RCC 7860 (cell line): ENCODE results near the gene CD320.
"Not testable (repeated sequence)": the region's sequence is repeated elsewhere in the genome, so short reads cannot be mapped to it uniquely, and the experiment has no call there.

Experiments used
- DNase-seq: peaks from one replicate; pipeline ENCODE4 v3.0.0-alpha.2; 2015; ENCODE audit warnings: low spot score
- FAIRE-seq: peaks from 2 replicates; lab custom pipeline; 2012; peaks lifted over from hg19 to GRCh38; lab: Jason Lieb, UNC

Gene CD320

DNA sequence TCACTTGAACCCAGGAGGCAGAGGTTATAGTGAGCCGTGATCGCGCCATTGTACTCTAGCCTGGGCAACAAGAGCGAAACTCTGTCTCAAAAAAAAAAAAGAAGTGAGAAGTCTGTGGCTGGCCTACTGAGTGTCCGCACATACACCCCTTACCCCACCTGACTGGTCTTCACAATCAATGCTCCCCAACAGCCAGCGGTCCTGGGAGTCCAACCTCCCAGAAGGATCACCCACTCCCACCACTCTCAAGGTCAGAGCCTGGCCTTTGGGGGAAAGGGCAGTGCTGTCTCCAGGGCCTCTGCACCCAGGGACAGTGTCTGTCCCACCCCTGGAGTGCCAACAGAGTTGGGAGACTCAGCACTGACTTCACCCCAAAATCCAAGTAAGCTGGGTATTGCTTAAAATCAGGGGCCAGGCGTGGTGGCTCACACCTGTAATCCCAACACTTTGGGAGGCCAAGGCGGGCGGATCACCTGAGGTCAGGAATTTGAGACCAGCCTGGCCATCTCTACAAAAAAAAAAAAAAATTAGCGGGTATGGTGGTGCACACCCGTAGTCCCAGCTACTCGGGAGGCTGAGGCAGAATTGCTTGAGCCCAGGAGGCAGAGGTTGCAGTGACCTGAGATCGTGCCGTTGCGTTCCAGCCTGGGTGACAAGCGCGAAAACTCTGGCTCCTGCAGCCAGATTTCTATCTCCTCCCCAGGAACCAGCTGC is 2.3 kb upstream of the CD320 start:
- DNase-seq (no peak), FAIRE-seq (no peak)

GRCh38 chr19:8308891-8309291 is 733 bp upstream of the CD320 start:
- DNase-seq: no peak

GRCh38 chr19:8307400-8307964 is 676 bp downstream of the CD320 start:
- FAIRE-seq (no peak), DNase-seq (no peak)

More at GRCh38 chr19:8308891-8309291, 733 bp upstream of the CD320 start:
- FAIRE-seq: no peak

DNA sequence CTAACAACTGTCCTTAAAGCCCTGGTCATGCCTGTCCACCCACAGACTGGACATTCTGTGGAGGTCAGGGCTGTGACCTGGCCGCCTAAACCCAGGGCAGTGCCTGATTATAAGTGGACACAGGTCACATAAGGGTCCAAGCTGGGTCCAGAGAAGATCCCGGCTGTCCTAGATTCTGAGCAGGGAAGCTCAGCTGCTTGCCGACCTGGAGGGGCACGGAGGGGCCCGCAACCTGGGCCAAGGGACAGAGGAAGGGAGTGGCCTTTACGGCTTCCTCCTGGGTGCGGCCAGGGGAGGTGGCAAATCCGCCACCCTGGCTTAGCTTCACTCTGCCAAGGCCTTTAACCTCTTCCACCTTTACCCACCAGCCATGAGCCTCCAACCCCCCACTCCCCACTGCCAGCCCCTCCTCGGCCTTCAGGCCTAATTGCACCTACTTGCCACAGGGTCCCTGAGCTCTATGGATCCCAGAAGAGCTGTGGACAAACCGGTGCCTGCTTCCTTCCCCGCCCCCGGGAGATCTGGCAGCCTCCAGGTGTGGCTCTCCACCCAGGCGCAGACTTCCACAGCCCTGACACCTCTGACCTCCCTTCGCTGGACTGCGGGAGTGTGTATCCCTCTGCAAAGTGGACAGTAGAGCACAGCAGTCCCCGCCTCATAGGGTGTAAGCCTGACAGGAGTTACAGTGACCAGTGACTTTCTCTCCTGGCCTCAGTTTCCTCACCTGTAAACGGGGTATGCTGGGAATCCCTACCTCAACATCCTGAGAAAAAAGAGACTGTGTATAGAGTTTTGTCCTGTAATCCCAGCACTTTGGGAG is 1.7 kb downstream of the CD320 start:
- FAIRE-seq (no peak), DNase-seq (no peak)

DNA sequence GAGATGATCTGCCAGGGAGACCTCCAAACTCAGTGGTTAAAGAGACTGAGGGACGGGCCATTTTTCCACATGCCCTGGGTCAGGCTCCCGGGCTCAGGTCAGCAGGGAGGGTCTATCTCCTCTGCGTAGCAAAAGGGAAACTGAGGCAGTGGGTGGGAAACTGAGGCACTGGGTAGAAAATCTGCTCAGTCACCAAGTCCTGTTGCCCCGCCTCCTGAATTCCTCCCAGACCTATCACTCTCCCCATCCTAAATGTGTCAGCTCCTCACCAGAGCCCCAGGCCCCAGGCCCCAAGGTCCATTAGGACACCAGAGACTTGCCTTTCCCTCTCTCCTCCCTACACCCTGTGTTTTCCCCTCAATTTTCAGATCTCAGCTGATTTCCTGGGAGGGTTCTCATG is 2.4 kb downstream of the CD320 start:
- FAIRE-seq: no peak
- DNase-seq: no peak

DNA sequence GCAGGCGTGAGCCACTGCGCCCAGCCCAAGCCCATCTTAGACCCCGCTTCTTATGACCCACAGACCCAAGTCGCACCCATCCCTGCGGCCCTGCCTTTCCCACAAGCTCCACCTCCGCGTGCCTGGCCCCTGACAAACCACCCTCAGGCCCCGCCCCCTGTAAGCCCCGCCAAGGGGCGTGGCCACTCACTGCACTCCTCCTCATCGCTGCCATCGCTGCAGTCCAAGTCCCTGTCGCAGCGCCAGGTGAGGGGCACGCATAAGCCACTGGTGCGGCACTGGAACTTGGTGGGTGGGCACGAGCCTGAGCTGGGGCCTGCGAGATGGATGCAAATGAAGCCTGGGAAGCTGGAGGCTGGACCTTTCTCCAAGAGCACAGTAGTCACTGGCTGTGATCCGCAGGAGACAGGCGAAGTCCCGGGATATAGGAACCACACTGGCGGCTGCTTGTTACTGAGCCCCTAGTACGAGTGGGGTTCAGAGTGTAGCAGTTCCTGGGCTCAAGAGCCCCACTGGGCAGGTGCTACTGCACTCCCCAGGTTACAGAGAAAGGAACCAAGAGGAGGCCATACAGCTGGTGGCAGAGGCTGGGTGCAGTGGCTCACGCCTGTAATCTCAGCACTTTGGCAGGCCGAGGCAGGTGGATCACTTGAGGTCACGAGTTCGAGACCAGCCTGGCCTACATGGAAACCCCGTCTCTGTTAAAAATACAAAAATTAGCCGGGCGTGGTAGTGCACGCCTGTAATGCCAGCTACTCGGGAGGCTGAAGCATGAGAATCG is 3.1 kb downstream of the CD320 start:
- FAIRE-seq (no peak), DNase-seq (no peak)

DNA sequence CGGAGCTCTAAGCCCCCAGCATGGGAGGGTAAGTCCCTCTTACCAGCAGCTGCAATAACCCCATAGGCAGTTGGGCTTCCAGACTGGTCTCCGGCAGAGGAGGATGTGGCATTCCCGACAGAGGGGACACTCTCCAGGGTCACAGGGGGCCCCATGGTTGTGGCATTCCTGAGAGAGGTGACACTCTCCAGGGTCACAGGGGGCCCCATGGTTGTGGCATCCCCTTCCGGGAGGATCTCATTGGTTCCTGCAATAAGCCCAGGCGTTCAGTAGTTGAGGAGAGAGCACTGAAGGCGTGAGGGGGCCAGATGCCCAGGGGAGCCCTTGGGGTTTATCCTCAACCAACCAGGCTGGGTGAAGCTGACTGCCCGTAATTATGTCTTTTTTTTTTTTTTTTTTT is 5.4 kb downstream of the CD320 start:
- DNase-seq (no peak), FAIRE-seq (no peak)

DNA sequence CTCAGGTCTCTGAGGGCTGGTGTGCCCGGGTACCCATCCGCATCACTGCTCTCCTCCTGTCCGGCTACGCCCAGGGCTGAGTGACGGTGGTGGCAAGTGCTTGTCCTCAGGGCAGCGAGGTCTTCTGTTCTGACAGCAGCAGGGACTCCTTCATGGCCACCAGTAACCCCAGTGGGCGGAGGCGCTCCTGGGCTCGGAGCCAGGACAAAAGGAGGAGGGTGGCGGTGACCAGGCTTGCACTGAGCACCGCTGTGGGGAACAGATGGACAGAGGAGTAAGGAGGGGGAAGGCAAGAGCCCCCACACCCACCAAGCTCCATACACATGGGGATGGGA is 5.8 kb downstream of the CD320 start:
- no peak for DNase-seq
- FAIRE-seq: no peak

DNA sequence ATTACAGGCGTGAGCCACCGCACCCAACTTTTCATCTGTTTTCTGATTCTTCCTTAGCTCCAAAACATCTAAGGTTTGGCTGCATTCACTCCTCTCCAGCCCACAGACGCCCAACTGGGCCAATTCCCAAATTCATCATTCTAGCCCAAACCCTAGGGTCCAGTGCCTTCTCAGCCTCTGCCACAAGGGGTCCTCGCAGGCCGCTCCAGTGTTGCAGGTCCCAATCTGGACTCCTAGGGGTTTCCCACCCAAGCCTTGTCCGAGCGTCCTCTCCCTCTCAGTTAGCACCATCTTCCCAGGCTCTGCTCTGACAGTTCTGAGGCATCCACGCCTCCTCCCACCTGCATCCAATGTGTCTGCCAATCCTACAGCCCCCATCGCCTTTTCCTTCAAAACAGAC is 16.8 kb downstream of the CD320 start:
- not testable (repeated sequence) for DNase-seq, FAIRE-seq

DNA sequence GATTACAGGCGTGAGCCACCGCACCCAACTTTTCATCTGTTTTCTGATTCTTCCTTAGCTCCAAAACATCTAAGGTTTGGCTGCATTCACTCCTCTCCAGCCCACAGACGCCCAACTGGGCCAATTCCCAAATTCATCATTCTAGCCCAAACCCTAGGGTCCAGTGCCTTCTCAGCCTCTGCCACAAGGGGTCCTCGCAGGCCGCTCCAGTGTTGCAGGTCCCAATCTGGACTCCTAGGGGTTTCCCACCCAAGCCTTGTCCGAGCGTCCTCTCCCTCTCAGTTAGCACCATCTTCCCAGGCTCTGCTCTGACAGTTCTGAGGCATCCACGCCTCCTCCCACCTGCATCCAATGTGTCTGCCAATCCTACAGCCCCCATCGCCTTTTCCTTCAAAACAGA is 31.6 kb downstream of the CD320 start:
- FAIRE-seq, DNase-seq: not testable (repeated sequence)

DNA sequence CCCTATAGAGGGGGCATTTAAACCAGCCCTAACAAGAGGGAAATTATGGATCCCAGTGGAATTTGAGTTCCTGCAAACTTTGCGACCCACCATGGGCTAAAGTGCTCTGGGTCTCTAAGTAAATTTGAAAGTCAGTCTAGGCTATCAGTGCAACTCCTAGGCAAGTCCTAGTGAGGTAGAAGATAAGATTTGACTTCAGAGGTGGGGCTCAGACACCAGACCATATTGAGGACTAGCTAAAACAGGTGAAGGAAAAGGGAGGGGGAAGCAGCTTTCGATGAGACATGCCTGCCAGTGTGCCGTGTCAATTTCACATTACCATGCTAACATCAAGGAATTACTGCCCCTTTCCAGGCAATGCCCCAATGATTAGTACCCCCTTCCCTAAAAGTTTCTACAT is 38.4 kb downstream of the CD320 start:
- DNase-seq (no peak), FAIRE-seq (no peak)

GRCh38 chr19:8265872-8266271 is 42.3 kb downstream of the CD320 start:
- FAIRE-seq: no peak
- DNase-seq: no peak

DNA sequence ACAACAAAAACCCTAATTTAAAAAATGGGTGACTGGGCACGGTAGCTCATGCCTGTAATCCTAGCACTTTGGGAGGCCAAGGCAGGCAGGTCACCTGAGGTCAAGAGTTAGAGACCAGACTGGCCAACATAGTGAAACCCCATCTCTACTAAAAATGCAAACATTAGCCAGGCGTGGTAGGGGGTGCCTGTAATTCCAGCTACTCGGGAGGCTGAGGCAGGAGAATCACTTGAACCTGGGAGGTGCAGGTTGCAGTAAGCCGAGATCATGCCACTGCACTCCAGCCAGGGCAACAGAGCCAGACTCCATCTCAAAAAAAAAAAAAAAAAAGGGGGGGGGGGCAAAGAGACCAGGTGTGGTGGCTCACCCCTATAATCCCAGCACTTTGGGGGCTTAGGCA is 43.9 kb downstream of the CD320 start:
- not testable (repeated sequence) for FAIRE-seq, DNase-seq

- DNase-seq: no peak
- no peak for FAIRE-seq
Observed at GRCh38 chr19:8262431-8262830, 45.7 kb downstream of the CD320 start.

DNA sequence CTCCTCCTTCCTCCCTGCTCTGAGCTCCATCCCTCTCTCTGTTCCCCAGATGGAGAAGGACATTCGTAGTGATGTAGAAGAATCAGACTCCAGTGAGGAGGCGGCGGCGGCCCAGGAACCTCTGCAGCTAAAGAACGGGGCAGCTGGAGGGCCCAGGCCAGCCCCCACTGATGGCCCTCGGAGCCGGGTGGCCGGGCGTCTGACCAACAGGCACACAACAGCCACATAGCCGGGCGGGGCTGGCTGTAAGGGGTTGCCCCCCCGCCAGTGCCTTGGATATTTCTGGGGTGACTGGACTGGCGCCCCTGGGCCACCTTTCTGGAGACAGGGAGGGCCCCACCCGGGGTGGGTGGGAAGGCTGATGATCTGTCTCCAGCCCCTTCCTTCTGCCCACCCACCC is 46.3 kb downstream of the CD320 start:
- DNase-seq: no peak
- no peak for FAIRE-seq

DNA sequence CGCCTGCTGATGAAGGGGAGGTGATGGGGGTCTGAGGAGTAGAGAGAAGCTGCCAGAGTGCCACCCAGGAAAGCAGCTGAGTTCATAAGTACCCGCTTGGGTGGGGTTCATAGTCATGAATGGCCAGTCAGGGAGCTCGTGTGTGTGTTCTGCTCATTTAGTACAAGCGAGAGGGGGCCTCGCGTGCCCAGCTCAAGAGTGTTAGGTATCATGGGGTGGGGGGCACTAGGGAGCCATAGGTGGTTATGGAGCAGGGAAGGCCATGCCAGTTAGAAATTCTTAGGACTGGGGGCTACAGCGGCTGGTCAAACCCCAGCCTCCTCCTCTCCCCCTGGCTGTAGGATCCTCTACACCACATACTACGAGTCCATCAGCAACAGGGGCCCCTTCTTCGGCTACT is 46.8 kb downstream of the CD320 start:
- no peak for FAIRE-seq

DNA sequence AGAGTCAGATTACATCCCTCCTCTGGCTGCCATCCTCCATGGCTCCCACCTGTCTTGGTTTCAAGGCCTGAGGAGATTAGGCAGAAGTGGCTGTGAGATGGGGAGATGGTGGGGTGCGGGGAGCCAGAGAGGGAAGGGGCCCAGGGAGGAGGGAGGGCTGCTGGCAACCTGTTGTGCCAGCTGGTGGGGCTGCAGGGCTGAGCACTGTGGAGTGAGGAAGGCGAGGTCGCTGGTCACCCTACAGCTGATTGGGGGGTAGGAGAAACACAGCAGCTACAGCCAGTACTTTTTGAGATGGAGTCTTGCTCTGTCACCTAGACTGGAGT is 48.3 kb downstream of the CD320 start:
- FAIRE-seq: no peak

More for the DNA sequence above, 46.8 kb downstream of the CD320 start:
- DNase-seq: no peak

DNA sequence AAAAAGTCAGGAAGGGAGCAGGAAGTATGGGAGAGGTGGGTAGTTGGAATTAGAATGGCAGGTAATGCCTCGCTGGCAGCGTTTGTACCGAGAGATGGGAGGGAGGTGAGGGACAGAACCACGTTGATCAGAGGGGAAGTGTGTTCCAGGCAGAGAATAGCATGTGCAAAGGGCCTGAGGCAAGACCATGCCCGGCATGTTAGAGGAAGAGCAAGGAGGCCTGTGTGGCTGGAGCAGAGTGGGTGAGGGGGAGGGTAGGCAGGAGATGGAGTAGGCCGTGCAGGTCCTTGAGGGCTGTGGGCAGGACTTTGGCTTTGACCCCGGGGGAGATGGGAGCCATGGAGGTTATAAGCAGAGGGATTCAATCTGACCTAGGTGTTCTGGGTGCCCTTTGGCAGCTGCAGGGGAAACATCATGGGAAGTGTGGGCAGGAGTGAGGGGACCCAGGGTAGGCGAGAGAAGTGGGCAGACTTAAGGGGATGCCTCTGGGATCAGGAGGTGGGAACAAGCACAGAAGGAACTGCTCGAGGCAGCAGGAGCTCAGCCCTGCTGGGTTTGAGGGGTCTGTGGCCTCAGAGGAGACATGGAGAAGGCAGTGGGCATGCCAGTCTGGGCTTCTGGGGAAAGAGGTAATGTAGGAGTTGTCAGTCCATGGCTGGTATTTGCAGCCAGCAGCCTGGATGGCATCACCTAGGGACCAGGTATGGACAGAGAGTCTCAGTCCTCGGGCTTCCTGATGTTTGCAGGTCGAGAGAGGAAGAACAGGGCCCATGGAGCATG is 48.8 kb downstream of the CD320 start:
- no peak for DNase-seq

More for the DNA sequence above, 48.3 kb downstream of the CD320 start:
- no peak for DNase-seq

GRCh38 chr19:8257052-8257443 is 51.1 kb downstream of the CD320 start:
- FAIRE-seq (no peak), DNase-seq (no peak)

More for the DNA sequence above, 48.8 kb downstream of the CD320 start:
- FAIRE-seq: no peak

GRCh38 chr19:8256276-8257051 is 51.7 kb downstream of the CD320 start:
- DNase-seq: no peak

More at GRCh38 chr19:8256276-8257051, 51.7 kb downstream of the CD320 start:
- no peak for FAIRE-seq
